A549 (cell line): ENCODE measurements around the gene STXBP4.

Source experiments
- CBX2 ChIP-seq: fragments of 200-600 bp; sonication (generic); IDR thresholded peaks from 2 replicates; pipeline ENCODE4 v1.6.1; 2016; ENCODE audit warnings: low read depth, mild to moderate bottlenecking, borderline replicate concordance
- CEBPB ChIP-seq, 2 experiments: fragments of >200 bp in 1 of 2; sonication (Bioruptor Twin) in 1 of 2; formaldehyde crosslinking in 1 of 2; IDR thresholded peaks; 2 replicates each; pipeline ENCODE4 v1.6.1; 2012 to 2016
- CHD2 ChIP-seq: fragments of 150-350 bp; IDR thresholded peaks from 2 replicates; pipeline ENCODE4 v1.6.1; 2014; ENCODE audit warnings: low read length; ENCODE audit not compliant: partially characterized antibody
- CHD4 ChIP-seq: fragments of 200-600 bp; sonication (generic); IDR thresholded peaks from 2 replicates; pipeline ENCODE4 v1.6.1; 2016; ENCODE audit warnings: antibody characterized with exemption, mild to moderate bottlenecking, borderline replicate concordance
- CTCF ChIP-seq: fragments of >200 bp; sonication (Bioruptor Twin); formaldehyde crosslinking; IDR thresholded peaks from 3 replicates; pipeline ENCODE4 v1.5.1; 2016
- GATA3 ChIP-seq: IDR thresholded peaks from 2 replicates; pipeline ENCODE4 v1.6.1; 2012; ENCODE audit warnings: borderline replicate concordance
- JUN ChIP-seq, 2 experiments: fragments of >200 bp; sonication (Bioruptor Twin); formaldehyde crosslinking; IDR thresholded peaks; 2 replicates in 1 of 2; 3 replicates in 1 of 2; pipeline ENCODE4 v1.6.1; 2016 to 2017
- KDM1A ChIP-seq: fragments of 200-600 bp; sonication (generic); IDR thresholded peaks from 2 replicates; pipeline ENCODE4 v1.6.1; 2016; ENCODE audit warnings: low read depth, mild to moderate bottlenecking
- MAZ ChIP-seq: fragments of 150-350 bp; IDR thresholded peaks from 2 replicates; pipeline ENCODE4 v1.6.1; 2014; ENCODE audit warnings: antibody characterized with exemption, low read depth, low read length, borderline replicate concordance
- POLR2A ChIP-seq: IDR thresholded peaks from 2 replicates; pipeline ENCODE4 v1.6.1; 2012; ENCODE audit warnings: mild to moderate bottlenecking, low read length
- REST ChIP-seq: fragments of 200-600 bp; sonication (generic); IDR thresholded peaks from 2 replicates; pipeline ENCODE4 v1.6.1; 2016; ENCODE audit warnings: antibody characterized with exemption, mild to moderate bottlenecking, moderate library complexity
- RFX5 ChIP-seq: fragments of 450-650 bp; IDR thresholded peaks from 2 replicates; pipeline ENCODE4 v1.7.1; 2014; ENCODE audit warnings: antibody characterized with exemption, mild to moderate bottlenecking, moderate library complexity
- SMC3 ChIP-seq: fragments of >200 bp; sonication (Bioruptor Twin); formaldehyde crosslinking; IDR thresholded peaks from 3 replicates; pipeline ENCODE4 v1.6.1; 2018; ENCODE audit warnings: inconsistent platforms
- ZC3H11A ChIP-seq: fragments of 450-650 bp; IDR thresholded peaks from 2 replicates; pipeline ENCODE4 v1.6.1; 2014; ENCODE audit warnings: antibody characterized with exemption, mild to moderate bottlenecking

GRCh38 chr17:55219934-55220333 is 251.4 kb downstream of the STXBP4 start:
- TF ChIP-seq CTCF (no peak), MAZ (no peak), POLR2A (no peak), CHD2 (no peak), SMC3 (no peak), CEBPB (IDR thresholded peaks at IDR 0.05) (no peak), JUN (IDR thresholded peaks at IDR 0.05) (no peak), ZC3H11A (no peak), GATA3 (no peak), REST (no peak), KDM1A (no peak), RFX5 (no peak), CBX2 (no peak), CHD4 (no peak)
